ENCODE data around the gene CACNA1B. TPM values are rescaled to one million over a fixed set of nuclear protein-coding genes. Genes with fewer than 3 reads are reported as not detected.
"Not testable (repeated sequence)": the region's sequence is repeated elsewhere in the genome, so short reads cannot be mapped to it uniquely, and the experiment has no call there.

The CACNA1B gene
- polyA plus RNA-seq, 1 donor = 1.3 TPM

GRCh38 chr9:138016406-138017187, 139.0 kb downstream of the CACNA1B start:
- DNase-seq = no peak

GRCh38 chr9:138017200-138017599, 139.6 kb downstream of the CACNA1B start:
- DNase-seq = no peak

- DNase-seq = not testable (repeated sequence)
Observed at GRCh38 chr9:138019514-138019913, 141.9 kb downstream of the CACNA1B start.

- no peak for DNase-seq
Observed at GRCh38 chr9:138020120-138020794, 142.7 kb downstream of the CACNA1B start.

- no peak for DNase-seq
Observed at GRCh38 chr9:138020795-138021182, 143.2 kb downstream of the CACNA1B start.

- DNase-seq = no peak
Observed at GRCh38 chr9:138021251-138022056, 143.9 kb downstream of the CACNA1B start.

- no peak for DNase-seq
Observed at GRCh38 chr9:138022121-138022741, 144.6 kb downstream of the CACNA1B start.

GRCh38 chr9:138022756-138023393, 145.3 kb downstream of the CACNA1B start:
- no peak for DNase-seq

GRCh38 chr9:138023394-138024124, 146.0 kb downstream of the CACNA1B start:
- no peak for DNase-seq

GRCh38 chr9:138024131-138024530, 146.5 kb downstream of the CACNA1B start:
- no peak for DNase-seq

- no peak for DNase-seq
Observed at GRCh38 chr9:138024831-138025291, 147.3 kb downstream of the CACNA1B start.

GRCh38 chr9:138025417-138025816, 147.8 kb downstream of the CACNA1B start:
- DNase-seq = no peak

- no peak for DNase-seq
Observed at GRCh38 chr9:138025908-138026307, 148.3 kb downstream of the CACNA1B start.

GRCh38 chr9:138028596-138028995, 151.0 kb downstream of the CACNA1B start:
- DNase-seq = no peak

- no peak for DNase-seq
Observed at GRCh38 chr9:138031186-138031585, 153.6 kb downstream of the CACNA1B start.

- no peak for DNase-seq
Observed at GRCh38 chr9:138033950-138034349, 156.4 kb downstream of the CACNA1B start.

GRCh38 chr9:138037140-138037539, 159.6 kb downstream of the CACNA1B start:
- DNase-seq = no peak

GRCh38 chr9:138038244-138038671, 160.7 kb downstream of the CACNA1B start:
- no peak for DNase-seq

- no peak for DNase-seq
Observed at GRCh38 chr9:138040446-138041430, 163.2 kb downstream of the CACNA1B start.

GRCh38 chr9:138042146-138042545, 164.6 kb downstream of the CACNA1B start:
- DNase-seq = no peak
